ENCODE results near the gene SH3BP4.

SH3BP4 gene

DNA sequence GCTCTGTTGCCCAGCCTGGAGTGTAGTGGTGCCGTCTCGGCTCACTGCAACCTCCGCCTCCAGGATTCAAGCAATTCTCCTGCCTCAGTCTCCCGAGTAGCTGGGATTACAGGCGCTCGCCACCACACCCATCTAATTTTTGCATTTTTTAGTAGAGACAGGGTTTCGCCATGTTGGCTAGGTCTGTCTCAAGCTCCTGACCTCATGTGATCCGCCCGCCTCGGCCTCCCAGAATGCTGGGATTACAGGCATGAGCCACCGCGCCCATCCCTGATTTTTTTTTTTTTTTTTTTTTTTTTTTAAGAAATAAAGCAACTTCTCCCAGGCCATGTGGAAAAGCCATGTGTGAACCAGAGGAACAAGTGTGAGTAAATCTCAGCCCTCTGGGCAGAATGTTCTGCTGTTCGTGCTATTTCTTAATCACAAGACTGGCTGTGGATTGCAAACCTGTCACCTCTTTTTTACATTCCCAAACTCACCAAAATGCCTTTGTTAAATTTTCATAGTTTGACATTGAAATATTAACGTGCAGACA is 6.4 kb upstream of the SH3BP4 start:
- no peak for DNase-seq (ENCODE audit: low spot score)

DNA sequence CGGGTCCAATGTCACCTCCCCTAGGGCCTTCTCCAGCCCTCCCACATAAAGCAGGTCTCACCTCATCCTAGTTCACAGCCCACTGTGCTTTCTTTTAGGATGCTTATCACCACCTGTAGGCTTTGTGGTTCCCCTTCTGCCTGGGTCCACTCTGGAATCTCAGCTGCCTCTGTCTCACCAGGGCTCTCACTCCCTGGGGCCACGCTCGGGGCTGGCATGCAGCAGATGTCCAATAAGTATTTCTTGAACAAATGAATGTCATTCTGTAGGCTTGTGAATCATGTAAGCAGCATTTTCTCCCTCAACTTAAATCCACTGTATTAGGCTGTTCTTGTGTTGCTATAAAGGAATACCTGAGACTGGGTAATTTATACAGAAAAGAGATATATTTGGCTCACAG is 4.3 kb upstream of the SH3BP4 start:
- no peak for DNase-seq (ENCODE audit: low spot score)

DNA sequence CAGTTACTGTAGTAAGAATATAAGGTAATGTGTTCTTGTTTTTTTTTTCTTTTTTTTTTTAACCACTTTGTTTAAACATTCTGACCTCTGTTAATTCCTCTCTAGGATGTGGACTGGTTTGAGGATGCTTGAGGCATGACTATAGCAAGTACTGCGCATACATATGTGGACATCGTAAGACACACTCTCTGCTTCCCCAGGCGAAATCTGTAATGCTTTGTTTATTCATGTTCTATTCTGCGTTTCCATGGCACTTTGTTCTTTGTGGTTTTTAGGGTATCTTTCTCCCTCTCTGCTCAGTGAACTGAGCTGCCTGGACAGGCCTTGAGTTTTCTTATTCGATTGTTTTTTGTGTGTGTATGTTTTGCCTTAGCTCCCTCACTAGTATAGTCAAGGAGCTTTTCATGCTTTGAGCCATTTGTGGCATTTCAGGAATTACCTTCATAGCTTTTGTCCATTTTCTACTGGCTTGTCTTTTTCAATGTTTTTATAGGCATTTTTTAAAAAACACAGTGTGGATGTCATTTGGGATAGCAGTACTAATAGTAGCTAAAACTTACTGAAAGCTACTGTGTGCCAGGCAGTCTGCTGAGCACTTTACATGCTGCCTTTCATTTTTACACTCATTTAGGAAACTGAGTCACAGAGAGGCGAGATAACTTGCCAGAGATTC is 1.9 kb upstream of the SH3BP4 start:
- peak; percentile 88 for DNase-seq (ENCODE audit: low spot score)

DNA sequence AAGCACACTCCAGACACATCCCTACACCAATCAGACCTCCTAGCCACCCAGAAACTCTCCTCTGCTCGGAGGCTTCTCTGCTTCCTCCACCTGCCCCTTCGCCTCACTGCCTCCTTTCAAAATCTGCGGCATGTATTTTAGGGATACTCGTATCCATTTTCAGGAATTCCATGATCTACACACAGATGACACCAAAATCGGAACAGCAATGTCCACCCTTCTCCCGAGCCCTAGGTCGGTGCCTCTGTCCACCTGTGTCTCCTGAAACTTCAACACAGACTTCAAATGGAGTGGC is 1.4 kb upstream of the SH3BP4 start:
- no peak for DNase-seq (ENCODE audit: low spot score)

DNA sequence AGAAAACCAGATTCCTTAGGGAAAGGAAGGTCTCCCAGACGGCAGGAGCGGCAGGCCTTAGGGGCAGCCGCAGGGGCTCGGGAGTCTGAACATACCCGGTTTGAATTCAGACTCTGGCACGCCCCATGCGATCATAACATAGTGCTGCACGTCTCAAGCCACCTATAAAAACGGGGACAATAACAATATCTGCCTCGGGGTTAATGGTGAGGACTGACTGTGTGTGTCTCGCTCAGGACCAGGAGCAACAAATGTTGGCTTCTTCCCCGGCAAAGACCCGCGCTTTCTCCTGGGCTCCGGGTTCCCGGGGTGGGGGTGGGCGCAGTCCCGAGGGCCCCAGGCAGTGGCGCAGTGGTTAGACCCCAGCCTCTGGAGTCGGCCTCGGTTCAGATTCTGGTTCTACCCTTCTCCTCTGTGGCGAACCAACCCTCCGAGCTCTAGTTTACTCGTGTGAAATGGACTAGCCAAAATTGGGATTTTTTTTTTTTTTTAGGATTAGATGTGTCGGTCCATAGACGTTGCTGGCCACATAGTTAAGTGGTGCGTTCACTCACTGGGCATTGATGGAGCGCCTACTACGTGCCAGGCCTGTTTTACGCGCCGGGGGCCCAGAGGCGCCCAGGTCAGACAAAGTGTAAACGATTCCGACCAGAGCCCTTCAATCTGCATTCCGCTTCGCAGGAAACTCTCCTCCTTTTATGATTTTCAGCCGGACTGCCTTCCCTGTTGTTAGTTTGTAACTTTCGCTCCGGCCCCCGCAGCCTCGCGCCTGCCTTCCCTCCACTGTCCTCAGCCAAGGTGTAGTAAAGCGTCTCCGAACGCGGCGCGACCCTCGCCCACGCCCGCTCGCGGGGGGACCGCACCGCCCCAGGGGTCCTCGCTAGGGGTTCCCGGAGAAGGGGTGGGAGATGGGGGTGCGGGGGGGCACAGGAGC is 820 bp upstream of the SH3BP4 start:
- DNase-seq (ENCODE audit: low spot score) = peak; percentile 52

DNA sequence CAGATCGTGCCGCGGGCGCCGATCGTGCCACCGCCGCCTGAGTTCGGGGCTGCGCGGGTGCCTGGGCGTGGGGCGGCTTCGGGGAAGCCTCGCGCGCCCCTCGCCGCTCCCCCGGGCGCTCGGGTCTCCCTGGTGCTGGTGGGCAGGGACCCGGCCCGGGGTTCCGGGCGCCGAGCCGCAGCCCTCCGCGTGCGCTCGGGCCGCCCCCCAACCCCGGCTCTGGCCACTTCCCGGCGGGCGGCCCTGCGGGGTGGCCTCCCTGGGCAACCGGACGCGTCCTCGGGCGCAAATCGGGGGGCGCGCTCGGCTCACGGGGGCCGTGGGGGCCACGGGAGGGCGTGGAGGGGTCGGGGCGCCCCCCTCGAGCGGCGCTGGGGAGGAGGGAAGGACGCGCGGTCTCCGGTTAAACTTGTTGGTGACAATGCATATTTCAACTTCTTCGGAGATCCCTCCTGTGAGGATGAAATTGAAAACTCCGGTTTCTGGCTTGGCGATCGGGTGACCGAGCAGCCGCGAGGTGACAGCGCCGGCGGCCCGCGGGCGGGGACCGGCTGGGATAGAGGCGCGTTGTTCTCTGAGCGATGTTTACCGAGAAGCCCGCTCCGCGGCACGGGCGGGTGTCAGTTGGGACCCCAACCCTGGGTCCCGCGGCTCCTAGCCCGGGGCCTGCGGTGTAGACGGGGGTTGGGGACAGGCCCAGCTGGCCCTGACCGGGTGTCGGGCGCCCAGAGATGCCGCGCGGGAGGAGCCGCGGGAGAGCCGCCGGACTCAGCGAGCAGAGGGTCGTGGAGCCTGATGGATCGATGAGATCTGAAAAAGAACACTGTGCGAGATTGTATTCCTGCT is 676 bp downstream of the SH3BP4 start:
- peak; percentile 34 for DNase-seq (ENCODE audit: low spot score)

DNA sequence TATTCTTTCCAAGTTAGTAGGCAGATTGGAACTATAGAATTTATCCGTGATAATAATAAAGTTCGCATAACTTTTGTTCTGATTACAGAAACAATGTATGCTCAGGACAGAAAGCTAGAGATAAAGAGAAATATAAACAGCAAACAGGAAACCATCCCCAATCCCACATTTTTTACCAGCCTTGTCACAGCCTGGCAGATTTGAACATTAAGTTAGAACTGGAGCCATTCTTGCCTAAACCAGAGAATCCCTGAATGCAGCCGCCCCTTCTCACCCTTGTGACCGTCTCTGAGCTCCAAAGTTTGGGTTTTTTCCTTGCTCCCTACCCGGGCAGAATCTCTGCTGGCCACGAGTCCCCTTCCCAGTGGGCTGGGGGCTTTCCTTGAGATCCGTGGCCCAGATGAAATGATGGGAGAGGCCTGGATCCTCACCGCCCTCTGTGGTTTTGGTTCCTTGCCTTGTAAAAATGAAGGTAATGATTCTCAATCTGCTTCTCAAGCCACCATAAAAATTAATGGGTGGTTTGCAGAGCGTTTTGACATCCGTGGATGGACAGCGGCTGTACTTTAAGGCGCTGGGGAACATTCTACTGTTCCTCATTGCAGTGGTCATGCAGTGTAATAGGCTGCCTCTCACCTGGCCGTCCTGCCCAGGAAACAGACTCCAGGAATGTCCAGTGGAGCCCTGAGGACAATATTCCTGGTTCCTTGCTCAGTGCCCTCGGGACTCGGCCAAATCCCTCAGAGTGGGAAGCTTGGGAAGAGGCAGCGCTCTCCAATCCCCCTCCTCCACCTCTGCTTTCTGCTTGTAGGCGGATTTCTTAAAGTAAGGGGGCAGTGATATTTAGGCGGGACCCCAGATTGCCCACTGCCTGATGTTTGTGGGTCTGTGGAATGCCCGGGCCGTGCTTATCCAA is 1.6 kb downstream of the SH3BP4 start:
- DNase-seq (ENCODE audit: low spot score) = no peak

DNA sequence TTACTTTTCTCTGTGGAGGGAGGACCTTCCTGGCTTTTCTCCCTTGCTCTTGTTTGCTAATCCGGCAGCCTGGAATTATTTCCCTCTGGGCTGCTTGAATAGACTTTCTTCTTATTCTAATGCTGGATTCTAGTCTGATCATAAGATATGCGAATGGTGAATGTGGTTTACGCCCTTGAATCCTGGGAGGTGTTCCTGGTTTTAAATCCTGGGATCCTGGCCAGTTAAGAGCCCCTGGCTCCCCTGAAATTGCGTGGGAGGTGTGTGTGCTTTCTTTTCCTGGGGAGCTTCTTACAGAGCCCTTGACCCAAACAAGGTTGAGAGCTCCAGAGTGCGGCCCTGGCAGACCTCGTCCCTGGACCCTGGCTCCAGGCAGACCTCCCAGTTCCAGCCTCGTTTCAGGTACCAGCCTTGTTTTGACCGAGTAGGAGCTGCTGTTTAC is 2.8 kb downstream of the SH3BP4 start:
- DNase-seq (ENCODE audit: low spot score) = no peak

DNA sequence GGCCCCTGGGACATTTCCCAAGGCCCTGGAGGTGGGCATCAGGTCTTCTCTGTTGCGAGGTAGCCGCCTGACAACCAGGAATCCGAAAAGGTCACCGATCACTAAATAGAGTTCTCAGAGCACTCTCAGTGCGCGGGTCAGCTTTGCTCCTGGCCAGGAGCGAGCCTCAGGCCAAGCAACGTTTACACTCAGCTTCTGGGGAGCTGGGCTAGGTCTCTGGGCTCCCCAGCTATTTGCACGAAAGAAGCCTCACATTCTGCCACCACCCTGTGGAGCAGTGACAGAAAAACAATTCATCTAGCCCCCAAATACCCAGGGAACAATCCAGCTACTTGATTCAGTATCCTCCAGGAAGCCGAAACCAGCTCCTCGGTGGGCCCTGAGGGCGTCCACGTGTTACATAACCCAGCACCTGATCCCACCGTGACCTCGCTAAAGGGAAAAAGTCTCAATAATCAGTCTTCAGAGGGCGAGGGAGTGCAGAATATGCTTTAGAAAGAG is 3.3 kb downstream of the SH3BP4 start:
- no peak for DNase-seq (ENCODE audit: low spot score)

DNA sequence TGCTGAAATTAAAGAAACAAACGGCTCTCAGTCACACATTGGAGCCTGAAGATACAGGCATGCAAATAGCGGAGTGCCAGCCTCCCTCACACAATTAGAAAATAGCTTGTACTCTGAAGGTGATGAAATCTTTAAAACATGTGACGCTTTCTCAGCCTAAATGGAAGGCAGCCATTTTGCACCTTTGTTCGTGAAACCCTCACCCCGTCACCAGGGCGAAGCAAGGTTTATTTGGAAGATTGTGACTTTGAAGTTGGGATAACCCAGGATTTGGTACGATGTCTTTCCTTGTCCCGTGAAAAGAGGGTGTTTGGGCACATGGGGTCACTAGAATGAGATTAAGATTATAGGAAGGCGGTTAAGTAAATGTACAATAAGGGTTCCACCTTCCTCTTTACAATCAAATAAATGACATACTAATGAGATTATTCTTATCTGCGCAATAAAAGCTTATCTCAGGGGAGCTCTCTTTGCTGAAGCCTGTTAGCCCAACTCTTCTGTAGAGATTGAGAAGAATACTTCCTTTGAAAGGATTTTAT is 4.2 kb downstream of the SH3BP4 start:
- no peak for DNase-seq (ENCODE audit: low spot score)

DNA sequence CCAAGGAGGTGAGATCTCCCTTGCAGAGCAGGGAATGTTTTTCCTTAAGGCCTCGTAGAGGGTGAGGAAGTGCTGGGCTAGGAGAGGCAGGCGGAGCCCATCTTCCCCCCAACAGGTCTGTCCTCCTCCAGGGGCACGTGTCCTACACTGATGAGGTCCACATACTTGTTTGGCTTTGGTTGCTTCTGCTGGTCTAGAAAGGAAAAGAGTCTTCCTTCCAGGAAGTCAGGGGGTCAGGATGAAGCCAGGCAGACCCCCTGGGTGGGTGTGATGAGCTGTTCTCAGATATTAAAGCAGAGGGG is 6.0 kb downstream of the SH3BP4 start:
- DNase-seq (ENCODE audit: low spot score) = no peak

DNA sequence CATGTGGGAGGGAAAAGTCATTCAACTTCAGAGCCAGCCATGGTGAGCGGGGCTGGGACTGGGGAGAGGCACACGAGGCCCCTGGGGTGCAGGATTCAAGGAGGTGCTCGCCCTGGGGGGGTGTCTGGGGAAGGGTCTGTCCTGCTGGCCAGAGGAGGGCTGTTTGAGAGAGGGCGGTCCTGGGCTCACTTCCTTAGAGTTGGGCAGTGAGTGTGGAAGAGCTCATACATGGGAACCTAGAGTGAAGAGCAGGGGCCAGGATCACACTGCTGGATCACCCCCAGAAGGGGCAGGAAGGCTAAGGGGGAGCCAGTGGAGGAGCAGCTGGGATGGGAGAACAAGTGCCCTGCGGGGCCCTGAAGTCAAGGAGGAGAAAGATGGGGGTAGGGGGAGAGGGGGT is 6.5 kb downstream of the SH3BP4 start:
- no peak for DNase-seq (ENCODE audit: low spot score)

DNA sequence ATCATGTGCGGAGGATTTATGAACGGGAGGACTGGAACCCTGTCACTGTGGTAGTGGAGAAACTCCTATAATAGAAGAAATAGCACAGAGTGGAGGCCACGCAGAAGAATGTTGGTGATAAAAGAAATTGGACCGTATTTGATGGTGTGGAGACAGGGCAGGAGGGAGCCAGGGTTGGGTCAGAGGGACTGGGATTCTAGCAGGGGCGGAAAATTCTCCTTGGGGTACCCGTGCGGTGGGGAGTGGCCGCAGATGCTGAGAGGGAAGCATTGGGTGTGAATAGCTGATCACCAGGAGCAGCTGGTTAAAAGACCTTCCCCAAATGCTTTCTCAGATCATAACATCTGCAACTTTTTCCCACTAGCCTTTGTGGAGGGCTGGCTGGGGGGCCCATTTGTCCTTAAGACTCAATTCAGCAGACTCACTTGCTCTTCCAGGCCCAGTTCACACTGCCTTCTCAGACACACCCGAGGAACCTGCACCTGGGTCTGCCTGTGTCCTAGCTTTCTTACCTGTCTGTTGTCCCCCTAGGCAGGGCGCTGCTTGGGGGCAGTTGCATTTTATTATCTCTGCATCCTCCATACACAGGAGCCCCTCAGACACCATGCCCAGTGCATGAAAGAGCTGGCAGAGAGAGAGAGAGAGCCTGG is 7.1 kb downstream of the SH3BP4 start:
- DNase-seq (ENCODE audit: low spot score) = no peak

DNA sequence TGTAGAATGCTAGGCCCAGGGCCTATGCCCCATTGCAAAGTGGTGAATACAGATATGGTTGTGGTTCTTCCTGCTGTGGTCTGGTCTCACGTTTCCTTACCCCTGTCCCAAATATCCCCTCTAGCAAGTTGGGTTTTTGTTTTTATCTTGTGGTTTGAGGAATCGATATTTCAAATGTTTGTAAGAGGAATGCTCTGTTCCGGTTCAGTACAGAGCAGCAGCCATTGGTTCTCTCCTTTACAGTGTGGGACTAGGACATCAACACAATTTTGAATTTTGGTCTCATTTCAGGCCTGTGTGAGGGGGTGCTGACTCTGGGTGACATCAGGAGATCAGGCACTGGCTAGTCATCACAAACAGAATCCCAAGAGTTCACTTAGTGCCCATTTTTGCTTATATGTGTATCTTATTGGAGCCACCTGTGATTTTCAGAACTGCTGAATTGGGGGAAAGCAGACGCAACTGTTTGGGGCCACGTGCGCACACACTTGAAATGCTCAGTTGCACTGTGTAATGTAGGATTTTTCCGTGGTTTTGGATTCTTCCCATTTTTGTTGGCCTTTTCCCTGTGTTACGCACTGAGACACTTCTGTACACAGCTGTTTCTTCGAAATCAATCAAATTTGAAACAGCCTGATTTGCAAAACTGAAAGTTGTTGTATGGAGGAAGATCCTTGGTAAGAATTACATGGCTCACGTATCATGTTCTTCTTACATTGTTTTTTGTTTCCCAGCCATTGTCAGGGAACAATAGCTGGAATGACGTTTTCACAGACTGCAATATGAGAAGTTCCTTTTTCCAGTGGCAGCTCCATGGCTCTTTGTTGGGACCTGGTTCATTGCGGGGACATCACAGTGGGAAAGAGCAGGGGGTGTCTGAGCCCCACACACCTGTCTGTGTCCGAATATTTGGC is 8.6 kb downstream of the SH3BP4 start:
- DNase-seq (ENCODE audit: low spot score) = no peak

DNA sequence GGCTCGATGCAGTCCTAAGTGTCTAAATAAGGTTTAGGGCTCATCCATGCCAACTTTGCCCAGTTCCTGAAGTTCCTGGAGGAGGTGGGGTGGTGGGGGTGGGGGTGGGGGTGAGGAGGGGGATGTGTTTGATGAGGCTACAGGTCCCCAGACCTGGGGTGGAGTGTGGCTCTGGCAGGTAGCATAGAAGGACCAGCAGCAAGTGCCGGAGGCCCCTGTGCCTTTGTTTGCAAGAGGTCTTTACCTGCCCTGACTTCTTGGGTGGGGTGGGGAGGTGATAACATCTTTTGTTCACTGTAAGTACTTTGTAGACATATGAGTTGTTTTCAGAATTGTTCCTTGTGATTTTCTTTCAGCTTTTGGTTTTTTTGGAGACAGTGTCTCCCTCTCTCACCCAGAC is 10.0 kb downstream of the SH3BP4 start:
- no peak for DNase-seq (ENCODE audit: low spot score)

DNA sequence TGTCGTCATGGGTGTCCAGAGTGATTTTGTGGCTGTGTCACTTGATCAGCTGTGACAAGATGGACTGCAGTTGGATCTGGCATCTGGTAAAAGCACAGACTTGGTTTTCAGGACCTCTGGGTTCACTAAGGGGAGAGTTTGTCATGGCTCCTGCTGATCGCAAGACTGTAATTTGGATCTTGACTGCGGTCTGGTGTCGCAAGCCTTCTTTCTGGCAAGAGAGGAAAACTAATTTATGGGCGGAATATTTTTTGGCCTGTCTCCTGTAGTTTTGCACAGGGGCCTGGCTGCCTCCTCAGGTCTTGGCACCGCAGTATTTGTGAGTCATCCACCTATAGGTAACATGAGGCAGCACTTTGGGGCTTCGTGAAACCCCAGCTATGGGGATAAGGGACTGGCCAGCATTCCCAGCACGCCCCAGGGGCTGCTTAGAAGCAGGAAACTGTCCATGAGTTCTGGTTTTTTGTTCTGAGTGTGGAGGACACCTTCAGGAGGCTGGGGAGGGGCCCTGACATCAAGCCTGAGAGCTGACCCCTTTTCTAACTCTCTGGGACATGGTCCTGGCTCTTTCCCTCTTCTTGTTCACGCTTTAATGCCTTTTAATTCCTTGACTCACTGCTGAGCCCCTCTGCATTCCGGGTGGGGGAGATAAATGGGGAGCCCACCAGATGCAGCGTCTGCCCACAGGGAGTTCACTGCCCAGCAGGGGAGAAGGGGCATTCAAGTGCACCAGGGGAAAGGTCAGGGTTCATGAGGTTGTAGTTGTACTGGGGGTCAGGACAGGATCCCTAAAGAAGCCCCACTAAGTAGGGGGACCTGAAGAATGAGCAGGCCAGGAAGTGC is 12.2 kb downstream of the SH3BP4 start:
- DNase-seq (ENCODE audit: low spot score) = no peak

DNA sequence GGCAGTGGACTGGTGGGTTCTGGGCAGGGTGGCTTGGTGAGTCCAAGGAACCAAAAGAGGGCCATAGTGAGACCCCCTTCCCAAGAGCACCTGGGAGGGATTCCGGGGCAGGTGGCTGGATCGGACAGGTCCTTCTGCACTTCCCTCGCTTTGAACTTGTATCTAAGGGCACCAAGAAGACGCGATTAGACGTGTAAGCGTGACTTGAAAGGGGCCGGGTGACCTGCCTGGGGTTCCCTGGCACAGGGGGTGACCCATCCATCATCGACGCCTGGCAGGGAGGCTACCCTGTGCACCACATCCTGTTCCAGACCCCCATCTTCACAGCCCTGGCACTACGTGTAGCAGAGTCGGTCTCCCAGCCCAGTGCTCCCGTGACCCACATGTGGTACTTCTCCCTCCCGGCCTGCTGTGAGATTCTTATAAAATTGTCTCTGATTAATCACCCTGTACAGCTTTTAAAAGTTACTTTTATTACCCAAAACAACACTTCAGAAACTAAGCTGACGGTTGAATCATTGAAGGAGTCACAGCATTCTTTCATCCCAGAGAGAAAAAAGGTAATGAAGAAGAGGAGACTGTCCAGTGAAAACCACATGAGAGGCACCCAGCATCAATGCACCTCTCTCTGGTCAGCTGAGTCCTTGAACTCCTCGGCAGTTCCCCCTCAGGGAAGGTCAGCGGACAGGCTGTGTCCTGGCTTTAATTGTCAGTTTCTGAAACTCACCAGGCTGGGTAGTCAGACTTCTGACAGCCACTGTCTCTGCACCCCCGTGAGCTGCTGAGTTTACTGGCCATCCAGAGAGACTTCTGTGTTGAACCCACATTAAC is 13.0 kb downstream of the SH3BP4 start:
- DNase-seq (ENCODE audit: low spot score) = no peak

DNA sequence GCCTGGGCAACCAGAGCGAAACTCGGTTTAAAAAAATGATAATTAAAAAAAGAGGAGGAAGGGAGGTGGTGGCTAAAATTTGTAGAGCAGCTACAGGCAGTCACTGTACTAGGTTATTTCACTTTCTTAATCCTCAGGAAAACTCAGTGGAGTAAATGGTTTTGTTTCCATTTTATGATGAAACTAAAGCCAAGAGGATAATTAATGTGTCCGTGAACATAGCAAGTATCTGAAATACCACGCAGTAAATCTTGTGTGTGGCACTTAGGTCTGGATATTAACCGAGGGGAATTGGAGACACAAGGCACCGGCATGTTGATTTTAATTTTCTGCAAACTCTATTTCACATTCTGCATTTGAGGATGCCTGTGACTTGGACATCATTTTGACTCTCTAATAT is 14.5 kb downstream of the SH3BP4 start:
- DNase-seq (ENCODE audit: low spot score) = no peak
